ENCODE measurements around the gene IGSF6. TPM values are rescaled to one million over a fixed set of nuclear protein-coding genes. Genes with fewer than 3 reads are reported as not detected.

Gene IGSF6
- total RNA-seq, 2 experiments from 2014 or later, result 0.28 to 0.30 TPM

- Histone ChIP-seq H3K9me2 (ENCODE audit: insufficient read depth, low read length) (no peaks in the 10 kb centered on the region), H3K4me2 (ENCODE audit: low read length) (peak overlapping the region; percentile 74), H3K4me3 (ENCODE audit: low read depth, low read length, poor library complexity, severe bottlenecking) (peak overlapping the region; percentile 58), H2AFZ (ENCODE audit: low read length) (no peak overlapping the region), H3K4me1 (ENCODE audit: insufficient read depth, low read length, poor library complexity, severe bottlenecking) (peaks cover 87% of the 10 kb centered on the region), H3K36me3 (ENCODE audit: insufficient read depth, low read length) (peaks cover 8% of the 10 kb centered on the region; the same call in 1 of the 2 replicates), H3K9me3 (ENCODE audit: low read length) (no peaks in the 10 kb centered on the region), H3K27ac (ENCODE audit: low read depth, low read length, poor library complexity, severe bottlenecking) (peak overlapping the region; percentile 95), H4K20me1 (ENCODE audit: insufficient read depth, low read length) (no peaks in the 10 kb centered on the region), H3K79me2 (ENCODE audit: insufficient read depth, low read depth, low read length) (peaks cover 56% of the 10 kb centered on the region; the same call in 1 of the 2 replicates)
- CTCF ChIA-PET (ENCODE audit: unreplicated experiment), result no interaction called here
- POLR2A ChIA-PET, result interaction anchor here (0.6 to 1.0 kb wide), 3 partner anchors 10 to 180 kb away, joined by 3 read pairs; no protein-coding TSS in a partner anchor
- no peak for DNase-seq (ENCODE audit: low spot score)
- intact Hi-C loops (cut with micrococcal nuclease; ENCODE audit: unreplicated experiment), result loop anchor here (1.0 kb wide), 1 partner anchor 10 kb away; no protein-coding TSS in a partner anchor
- no TSS peak for BruUV-seq (replicated peaks)
- TF ChIP-seq, protein P1, sequence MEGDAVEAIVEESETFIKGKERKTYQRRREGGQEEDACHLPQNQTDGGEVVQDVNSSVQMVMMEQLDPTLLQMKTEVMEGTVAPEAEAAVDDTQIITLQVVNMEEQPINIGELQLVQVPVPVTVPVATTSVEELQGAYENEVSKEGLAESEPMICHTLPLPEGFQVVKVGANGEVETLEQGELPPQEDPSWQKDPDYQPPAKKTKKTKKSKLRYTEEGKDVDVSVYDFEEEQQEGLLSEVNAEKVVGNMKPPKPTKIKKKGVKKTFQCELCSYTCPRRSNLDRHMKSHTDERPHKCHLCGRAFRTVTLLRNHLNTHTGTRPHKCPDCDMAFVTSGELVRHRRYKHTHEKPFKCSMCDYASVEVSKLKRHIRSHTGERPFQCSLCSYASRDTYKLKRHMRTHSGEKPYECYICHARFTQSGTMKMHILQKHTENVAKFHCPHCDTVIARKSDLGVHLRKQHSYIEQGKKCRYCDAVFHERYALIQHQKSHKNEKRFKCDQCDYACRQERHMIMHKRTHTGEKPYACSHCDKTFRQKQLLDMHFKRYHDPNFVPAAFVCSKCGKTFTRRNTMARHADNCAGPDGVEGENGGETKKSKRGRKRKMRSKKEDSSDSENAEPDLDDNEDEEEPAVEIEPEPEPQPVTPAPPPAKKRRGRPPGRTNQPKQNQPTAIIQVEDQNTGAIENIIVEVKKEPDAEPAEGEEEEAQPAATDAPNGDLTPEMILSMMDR (conservative IDR thresholded peaks at IDR 0.05; ENCODE audit: low read length), result no peak
- TF ChIP-seq EZH2phosphoT487 (IDR thresholded peaks at IDR 0.05; ENCODE audit: borderline replicate concordance, low read depth, low read length), result no peak
Observed at GRCh38 chr16:21647562-21648164, 4.7 kb downstream of the IGSF6 start.

DNA sequence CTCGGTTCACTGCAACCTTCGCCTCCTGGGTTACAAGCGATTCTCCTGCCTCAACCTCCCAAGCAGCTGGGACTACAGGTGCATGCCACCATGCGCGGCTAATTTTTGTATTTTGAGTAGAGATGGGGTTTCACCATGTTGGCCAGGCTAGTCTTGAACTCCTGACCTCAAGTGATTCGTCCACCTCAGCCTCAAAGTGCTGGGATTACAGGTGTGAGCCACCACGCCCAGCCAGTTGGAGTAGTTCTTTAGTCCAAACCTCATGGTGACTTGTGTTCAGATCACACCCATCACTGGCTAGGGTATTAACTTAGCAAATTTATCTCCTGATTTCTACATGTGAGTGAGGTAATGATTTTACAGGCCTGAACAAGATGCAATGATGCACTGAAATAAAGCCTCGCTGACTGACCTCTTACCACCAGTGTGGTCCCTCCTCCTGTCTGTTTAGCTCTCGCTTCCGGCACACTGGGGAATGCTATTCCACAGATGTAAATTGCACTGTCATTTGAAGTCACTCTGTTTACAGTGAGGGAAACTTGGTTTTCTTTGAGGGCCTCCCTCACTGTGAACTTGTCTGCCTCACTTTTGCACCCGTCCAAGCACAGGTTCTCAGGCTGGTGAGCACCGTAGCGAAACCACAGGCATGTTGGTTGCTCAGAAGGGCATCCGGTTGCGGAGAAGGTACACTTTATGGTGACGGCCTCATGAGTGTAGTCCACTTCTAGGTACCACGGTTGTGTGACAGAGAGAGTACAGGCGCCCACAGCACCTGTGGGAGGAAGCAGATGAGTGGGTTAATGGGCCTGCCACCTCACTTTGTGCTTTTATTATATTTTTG is 5.5 kb downstream of the IGSF6 start:
- peaks cover 8% of the 10 kb centered on the region; the same call in 1 of the 2 replicates for H3K36me3 ChIP-seq (ENCODE audit: insufficient read depth, low read length)
- peak; percentile 91 for DNase-seq (ENCODE audit: low spot score)
- peak overlapping the region; percentile 95 for H3K27ac ChIP-seq (ENCODE audit: low read depth, low read length, poor library complexity, severe bottlenecking)
- no peak overlapping the region; the same call in 1 of the 2 replicates for H2AFZ ChIP-seq (ENCODE audit: low read length)
- H3K4me3 ChIP-seq (ENCODE audit: low read depth, low read length, poor library complexity, severe bottlenecking), result peak overlapping the region; percentile 58
- H4K20me1 ChIP-seq (ENCODE audit: insufficient read depth, low read length), result no peaks in the 10 kb centered on the region
- no peaks in the 10 kb centered on the region for H3K9me3 ChIP-seq (ENCODE audit: low read length)
- ChIA-PET POLR2A (interaction anchor here (0.8 to 2.1 kb wide), 5 partner anchors 50 to 140 kb away, joined by 3 to 10 read pairs (median 4); no protein-coding TSS in a partner anchor), CTCF (ENCODE audit: unreplicated experiment) (interaction anchor here (1.7 kb wide), 1 partner anchor 10 kb away, joined by 4 read pairs; no protein-coding TSS in a partner anchor)
- H3K9me2 ChIP-seq (ENCODE audit: insufficient read depth, low read length), result no peaks in the 10 kb centered on the region
- H3K79me2 ChIP-seq (ENCODE audit: insufficient read depth, low read depth, low read length), result peaks cover 57% of the 10 kb centered on the region
- no peak for TF ChIP-seq EZH2phosphoT487 (IDR thresholded peaks at IDR 0.05; ENCODE audit: borderline replicate concordance, low read depth, low read length)
- TF ChIP-seq, protein P1 (conservative IDR thresholded peaks at IDR 0.05; ENCODE audit: low read length), result no peak
- peaks cover 87% of the 10 kb centered on the region for H3K4me1 ChIP-seq (ENCODE audit: insufficient read depth, low read length, poor library complexity, severe bottlenecking)
- intact Hi-C loops (cut with micrococcal nuclease; ENCODE audit: unreplicated experiment), result loop anchor here (1.0 kb wide), 1 partner anchor 10 kb away; no protein-coding TSS in a partner anchor
- H3K4me2 ChIP-seq (ENCODE audit: low read length), result peak overlapping the region; percentile 74
- no TSS peak for BruUV-seq (replicated peaks)

All from OCI-LY7 (cell line).